HFF-Myc (cell line): Measurements from ENCODE around the gene UBTD2.

Source experiments
- DNase-seq: peaks from one replicate; pipeline ENCODE4 v3.0.0-alpha.2; 2011; ENCODE audit warnings: low read depth; ENCODE audit errors: extremely low read depth
- H3K4me3 ChIP-seq: replicated peaks from 2 replicates; pipeline ENCODE4 v1.5.1; 2011; ENCODE audit warnings: low read depth, mild to moderate bottlenecking, control low read depth, low read length
- CTCF ChIP-seq: IDR thresholded peaks from 2 replicates; pipeline ENCODE4 v1.5.1; 2012; ENCODE audit warnings: mild to moderate bottlenecking, low read depth, low read length, control low read depth; ENCODE audit errors: missing control alignments

Gene UBTD2

GRCh38 chr5:172282272-172283019 is 1.1 kb downstream of the UBTD2 start:
- no peak for TF ChIP-seq CTCF
- H3K4me3 ChIP-seq: peak overlapping the region; percentile 64
- no peak for DNase-seq

- no peak for DNase-seq
- TF ChIP-seq CTCF: no peak
- peak overlapping the region; percentile 64 for H3K4me3 ChIP-seq
These were observed 2.2 kb downstream of the UBTD2 start for GRCh38 chr5:172281346-172281745.

- peak overlapping the region; percentile 64 for H3K4me3 ChIP-seq
- no peak for TF ChIP-seq CTCF
- no peak for DNase-seq
These were observed 2.6 kb downstream of the UBTD2 start for GRCh38 chr5:172280929-172281328.

GRCh38 chr5:172280317-172280716 is 3.2 kb downstream of the UBTD2 start:
- no peak overlapping the region for H3K4me3 ChIP-seq
- TF ChIP-seq CTCF: no peak
- DNase-seq: no peak

- TF ChIP-seq CTCF: no peak
- no peak overlapping the region for H3K4me3 ChIP-seq
- DNase-seq: no peak
These were observed 5.2 kb downstream of the UBTD2 start for GRCh38 chr5:172278356-172278755.

- TF ChIP-seq CTCF: no peak
- DNase-seq: no peak
- no peak overlapping the region for H3K4me3 ChIP-seq
These were observed 7.3 kb downstream of the UBTD2 start for GRCh38 chr5:172276214-172276613.
